HG03520 (cell line): ENCODE data around the gene CD59.
"Not testable (repeated sequence)": the region's sequence is repeated elsewhere in the genome, so short reads cannot be mapped to it uniquely, and the experiment has no call there.

ENCODE experiments used
- ATAC-seq: cut with Tn5 transposase; IDR thresholded peaks from one replicate; pipeline ENCODE4 v1.9.1; 2021; ENCODE audit warnings: mild to moderate bottlenecking, moderate library complexity; ENCODE audit not compliant: unreplicated experiment

Gene CD59

GRCh38 chr11:33696411-33696810 is 39.8 kb downstream of the CD59 start:
- no peak for ATAC-seq

GRCh38 chr11:33695051-33695566 is 41.1 kb downstream of the CD59 start:
- ATAC-seq = no peak

- no peak for ATAC-seq
These were observed 41.7 kb downstream of the CD59 start for GRCh38 chr11:33694346-33695050.

GRCh38 chr11:33692541-33692940 is 43.7 kb downstream of the CD59 start:
- no peak for ATAC-seq

GRCh38 chr11:33692013-33692504 is 44.2 kb downstream of the CD59 start:
- ATAC-seq = no peak

- ATAC-seq = no peak
These were observed 45.0 kb downstream of the CD59 start for GRCh38 chr11:33691066-33691864.

- ATAC-seq = no peak
These were observed 45.7 kb downstream of the CD59 start for GRCh38 chr11:33690290-33691065.

- ATAC-seq = no peak
These were observed 46.7 kb downstream of the CD59 start for GRCh38 chr11:33689501-33689900.

- ATAC-seq = no peak
These were observed 47.1 kb downstream of the CD59 start for GRCh38 chr11:33689085-33689484.

- peak; percentile 51 for ATAC-seq
These were observed 48.3 kb downstream of the CD59 start for GRCh38 chr11:33687733-33688479.

- ATAC-seq = no peak
These were observed 51.1 kb downstream of the CD59 start for GRCh38 chr11:33685082-33685481.

- no peak for ATAC-seq
These were observed 52.1 kb downstream of the CD59 start for GRCh38 chr11:33684003-33684706.

- ATAC-seq = no peak
These were observed 53.8 kb downstream of the CD59 start for GRCh38 chr11:33682446-33682845.

GRCh38 chr11:33682019-33682418 is 54.2 kb downstream of the CD59 start:
- ATAC-seq = no peak

GRCh38 chr11:33678616-33679015 is 57.6 kb downstream of the CD59 start:
- ATAC-seq = not testable (repeated sequence)

- ATAC-seq = no peak
These were observed 62.0 kb downstream of the CD59 start for GRCh38 chr11:33674035-33674814.

GRCh38 chr11:33672273-33672672 is 64.0 kb downstream of the CD59 start:
- ATAC-seq = no peak

GRCh38 chr11:33670250-33671011 is 65.8 kb downstream of the CD59 start:
- no peak for ATAC-seq
